GM12878 (cell line): ENCODE measurements around the gene GHRL. TPM values are rescaled to one million over a fixed set of nuclear protein-coding genes. Genes with fewer than 3 reads are reported as not detected.
A peak's percentile ranks its signal among the peaks of the same experiment; 100 is the strongest.

Source experiments
- CHD4 ChIP-seq: fragments of 200-600 bp; sonication (generic); IDR thresholded peaks from 2 replicates; pipeline ENCODE4 v1.6.1; 2016; ENCODE audit warnings: mild to moderate bottlenecking
- CREM ChIP-seq: IDR thresholded peaks from 2 replicates; pipeline ENCODE4 v1.6.1; 2014; ENCODE audit warnings: antibody characterized with exemption, low read depth
- DPF2 ChIP-seq: fragments of 450-650 bp; IDR thresholded peaks from 2 replicates; pipeline ENCODE4 v1.6.1; 2017; ENCODE audit warnings: mild to moderate bottlenecking
- E4F1 ChIP-seq: fragments of 450-650 bp; IDR thresholded peaks from 2 replicates; pipeline ENCODE4 v1.6.1; 2018; ENCODE audit warnings: borderline replicate concordance, mild to moderate bottlenecking; ENCODE audit not compliant: partially characterized antibody
- EED ChIP-seq: sonication (generic); IDR thresholded peaks from 2 replicates; pipeline ENCODE4 v1.6.1; 2016; ENCODE audit warnings: antibody characterized with exemption, low read depth
- EGR1 ChIP-seq, 2 experiments: IDR thresholded peaks; 1 replicate in 1 of 2; 2 replicates in 1 of 2; pipeline ENCODE4 v1.6.1; 2011 to 2012; ENCODE audit warnings: low read depth in 2 of 2, low read length in 2 of 2, borderline replicate concordance in 1 of 2, mild to moderate bottlenecking in 1 of 2, moderate library complexity in 1 of 2
- ETV6 ChIP-seq, 2 experiments: fragments of 450-650 bp in 1 of 2; IDR thresholded peaks in 1 of 2; conservative IDR thresholded peaks in 1 of 2; 2 replicates each; pipeline ENCODE4 v1.6.1; 2014; ENCODE audit warnings: antibody characterized with exemption in 1 of 2, borderline replicate concordance in 1 of 2, low read depth in 1 of 2, mild to moderate bottlenecking in 1 of 2, moderate library complexity in 1 of 2
- FOXM1 ChIP-seq: IDR thresholded peaks from 2 replicates; pipeline ENCODE4 v1.6.1; 2012; ENCODE audit warnings: low read depth, mild to moderate bottlenecking, inconsistent platforms, low read length, moderate library complexity
- HCFC1 ChIP-seq: fragments of 150-350 bp; IDR thresholded peaks from 2 replicates; pipeline ENCODE4 v1.6.1; 2014; ENCODE audit warnings: low read length
- KAT2A ChIP-seq: conservative IDR thresholded peaks from 2 replicates; pipeline ENCODE4 v1.6.1; 2011; ENCODE audit warnings: low read depth, low read length; ENCODE audit not compliant: control insufficient read depth
- LARP7 ChIP-seq: fragments of 450-650 bp; IDR thresholded peaks from 2 replicates; pipeline ENCODE4 v1.6.1; 2017; ENCODE audit warnings: mild to moderate bottlenecking
- MTA3 ChIP-seq: IDR thresholded peaks from 2 replicates; pipeline ENCODE4 v1.6.1; 2012; ENCODE audit warnings: low read length, inconsistent platforms, borderline replicate concordance
- PKNOX1 ChIP-seq: fragments of 450-650 bp; IDR thresholded peaks from 2 replicates; pipeline ENCODE4 v1.6.1; 2016; ENCODE audit warnings: mild to moderate bottlenecking
- POLR2AphosphoS5 ChIP-seq: IDR thresholded peaks from 2 replicates; pipeline ENCODE4 v1.6.1; 2011; ENCODE audit warnings: mild to moderate bottlenecking, low read length, inconsistent platforms
- RCOR1 ChIP-seq: conservative IDR thresholded peaks from 2 replicates; pipeline ENCODE4 v1.6.1; 2012; ENCODE audit warnings: low read depth, low read length, improper control_type of control experiment
- RUNX3 ChIP-seq: IDR thresholded peaks from 2 replicates; pipeline ENCODE4 v1.6.1; 2012; ENCODE audit warnings: low read length, inconsistent platforms
- SIX5 ChIP-seq: IDR thresholded peaks from 2 replicates; pipeline ENCODE4 v1.6.1; 2011; ENCODE audit warnings: mild to moderate bottlenecking, low read depth, low read length, moderate library complexity; ENCODE audit not compliant: severe bottlenecking
- SPI1 ChIP-seq: IDR thresholded peaks from 2 replicates; pipeline ENCODE4 v1.6.1; 2011; ENCODE audit warnings: low read depth, mild to moderate bottlenecking, low read length, moderate library complexity, borderline replicate concordance; ENCODE audit not compliant: insufficient read depth
- SREBF2 ChIP-seq: IDR thresholded peaks from 2 replicates; pipeline ENCODE4 v1.6.1; 2012; ENCODE audit warnings: mild to moderate bottlenecking, low read length
- SRF ChIP-seq, 2 experiments: IDR thresholded peaks; 2 replicates each; pipeline ENCODE4 v1.6.1; 2011; ENCODE audit warnings: low read depth in 2 of 2, low read length in 2 of 2, mild to moderate bottlenecking in 1 of 2, moderate library complexity in 1 of 2
- STAT1 ChIP-seq: fragments of 450-650 bp; conservative IDR thresholded peaks from 2 replicates; pipeline ENCODE4 v1.6.1; 2014; ENCODE audit warnings: antibody characterized with exemption, mild to moderate bottlenecking
- YY1 ChIP-seq: IDR thresholded peaks from 2 replicates; pipeline ENCODE4 v1.6.1; 2011; ENCODE audit warnings: low read depth, mild to moderate bottlenecking, low read length
- ZNF274 ChIP-seq: IDR thresholded peaks from one replicate; pipeline ENCODE4 v1.8.0; 2011; ENCODE audit not compliant: insufficient read length, insufficient read depth
- ZNF687 ChIP-seq: fragments of 450-650 bp; IDR thresholded peaks from 2 replicates; pipeline ENCODE4 v1.6.1; 2017; ENCODE audit warnings: mild to moderate bottlenecking, moderate library complexity
- polyA plus RNA-seq, 11 experiments: library from polyadenylated mRNA; depleted of rRNA in 4 of 11; unstranded in 6 of 11; stranded (reverse) in 5 of 11; fragments of >200 nt; fragmentation: Nextera tagmentation in 4 of 11; fragmentation: Illumina TruSeq in 1 of 11; extraction: Ambion mirVana in 4 of 11; extraction: Trizol in 1 of 11; gene quantifications; 1 replicate in 1 of 11; 2 replicates in 10 of 11; pipeline versions ENCODE4 v1.2.1 to v1.2.3, GENCODE V29; 2011 to 2016; ENCODE audit warnings: inconsistent platforms in 2 of 11, missing spikeins in 2 of 11, low read depth in 1 of 11
- total RNA-seq, 4 experiments: library from RNA; depleted of rRNA in 3 of 4; stranded (reverse); fragments of >200 nt in 3 of 4; fragmentation: Illumina TruSeq in 1 of 4; extraction: Trizol in 1 of 4; gene quantifications; 2 replicates each; pipeline versions ENCODE4 v1.2.1 to v1.2.3, GENCODE V29; 2013 to 2021

Gene GHRL
- total and polyA plus RNA-seq, 10 of the 15 experiments (the other 5 are each of a cell fraction or from before 2014, with no cell fraction given): 0.35 to 2.2 (median 0.88) TPM

GRCh38 chr3:10248984-10249748 lies 43.6 kb downstream of the GHRL start (continued):
- TF ChIP-seq SREBF2: no peak
- no peak for TF ChIP-seq RCOR1
- no peak for TF ChIP-seq E4F1
- TF ChIP-seq POLR2AphosphoS5: peak; percentile 15; the same call in 1 of the 2 replicates
- no peak for TF ChIP-seq CREM
- no peak for TF ChIP-seq ZNF274
- TF ChIP-seq STAT1: no peak
- no peak for TF ChIP-seq ZNF687
- peak; percentile 39; the same call in 1 of the 2 replicates for TF ChIP-seq HCFC1
- TF ChIP-seq ETV6 (conservative IDR thresholded peaks at IDR 0.05 in 1 of 2, IDR thresholded peaks at IDR 0.05 in 1 of 2; ENCODE audit: borderline replicate concordance in 1 of 2, low read depth in 1 of 2): no peak
- TF ChIP-seq FOXM1: no peak
- TF ChIP-seq SIX5: peak; percentile 1
- 0 out of 2 replicates have a peak, but pooled peaks have one; percentile 10 for TF ChIP-seq SPI1
- TF ChIP-seq EGR1 (IDR thresholded peaks at IDR 0.05; ENCODE audit: borderline replicate concordance in 1 of 2, low read depth in 2 of 2, low read length in 2 of 2): no peak
- TF ChIP-seq LARP7: no peak; the same call in 1 of the 2 replicates
- TF ChIP-seq RUNX3: peak; percentile 12
- no peak for TF ChIP-seq MTA3
- no peak for TF ChIP-seq SRF (IDR thresholded peaks at IDR 0.05; ENCODE audit: low read depth in 2 of 2, low read length in 2 of 2)
- TF ChIP-seq PKNOX1: no peak
- TF ChIP-seq KAT2A: no peak
- TF ChIP-seq YY1: peak; percentile 91
- 0 out of 2 replicates have a peak, but pooled peaks have one; percentile 17 for TF ChIP-seq DPF2
- TF ChIP-seq CHD4: no peak
- 0 out of 2 replicates have a peak, but pooled peaks have one; percentile 28 for TF ChIP-seq EED
